Neuron (in vitro differentiated cells): ENCODE data around the gene TPSD1.
"Not testable (repeated sequence)": the region's sequence is repeated elsewhere in the genome, so short reads cannot be mapped to it uniquely, and the experiment has no call there.

Source experiments
- H2AFZ ChIP-seq: one replicate; pipeline ENCODE4 v1.6.1; 2013; ENCODE audit warnings: low read depth, mild to moderate bottlenecking, inconsistent platforms, low read length, moderate library complexity
- H3K27me3 ChIP-seq: one replicate; pipeline ENCODE4 v1.6.1; 2013; ENCODE audit warnings: low read length; ENCODE audit not compliant: insufficient read depth
- H3K36me3 ChIP-seq: one replicate; pipeline ENCODE4 v1.6.1; 2013; ENCODE audit warnings: low read length; ENCODE audit not compliant: insufficient read depth
- H3K4me1 ChIP-seq: one replicate; pipeline ENCODE4 v1.6.1; 2013; ENCODE audit warnings: low read length; ENCODE audit not compliant: insufficient read depth
- H3K4me3 ChIP-seq: 2 replicates; pipeline ENCODE4 v1.5.1; 2013; ENCODE audit warnings: mild to moderate bottlenecking, low read length, moderate library complexity
- H3K9me3 ChIP-seq: one replicate; pipeline ENCODE4 v1.6.1; 2013; ENCODE audit warnings: low read length

The TPSD1 gene

DNA sequence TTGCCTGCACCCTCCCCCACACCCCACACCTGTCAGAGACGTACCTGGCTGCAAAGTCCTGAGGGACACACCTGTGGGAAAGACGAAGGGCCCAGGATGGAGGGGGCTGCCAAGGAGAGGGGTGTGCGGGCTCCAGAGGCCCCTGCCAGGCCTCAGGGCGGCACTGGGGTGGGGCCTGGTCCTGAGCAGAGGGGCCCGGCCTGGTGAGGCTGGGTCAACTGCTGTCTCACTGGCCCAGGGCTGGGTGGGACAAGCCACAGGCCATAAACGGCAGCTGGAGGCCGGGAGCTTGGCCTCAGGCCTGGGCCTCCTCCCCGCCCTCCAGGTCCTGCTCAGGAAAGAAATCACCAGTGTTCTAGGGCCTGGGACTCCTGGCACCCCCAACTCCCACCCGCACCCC is 31.3 kb upstream of the TPSD1 start:
- no peak overlapping the region for H2AFZ ChIP-seq
- H3K36me3 ChIP-seq, result no peaks in the 10 kb centered on the region
- H3K9me3 ChIP-seq, result no peaks in the 10 kb centered on the region
- H3K27me3 ChIP-seq, result no peaks in the 10 kb centered on the region
- H3K4me3 ChIP-seq, result no peak overlapping the region
- no peaks in the 10 kb centered on the region for H3K4me1 ChIP-seq

- Histone ChIP-seq H2AFZ (no peak within 1 kb of the TSS), H3K4me1 (no peaks in the 10 kb centered on the region), H3K36me3 (no peaks in the 10 kb centered on the region), H3K27me3 (no peaks in the 10 kb centered on the region), H3K9me3 (no peaks in the 10 kb centered on the region), H3K4me3 (no peak within 1 kb of the TSS)
Observed at GRCh38 chr16:1225051-1225451, 30.8 kb upstream of the TPSD1 start, which contains the start of gene TPSG1. TSS of gene TPSG1 (minus strand) at chr16:1225268. CDS start at chr16:1225252, 16 bp downstream.

DNA sequence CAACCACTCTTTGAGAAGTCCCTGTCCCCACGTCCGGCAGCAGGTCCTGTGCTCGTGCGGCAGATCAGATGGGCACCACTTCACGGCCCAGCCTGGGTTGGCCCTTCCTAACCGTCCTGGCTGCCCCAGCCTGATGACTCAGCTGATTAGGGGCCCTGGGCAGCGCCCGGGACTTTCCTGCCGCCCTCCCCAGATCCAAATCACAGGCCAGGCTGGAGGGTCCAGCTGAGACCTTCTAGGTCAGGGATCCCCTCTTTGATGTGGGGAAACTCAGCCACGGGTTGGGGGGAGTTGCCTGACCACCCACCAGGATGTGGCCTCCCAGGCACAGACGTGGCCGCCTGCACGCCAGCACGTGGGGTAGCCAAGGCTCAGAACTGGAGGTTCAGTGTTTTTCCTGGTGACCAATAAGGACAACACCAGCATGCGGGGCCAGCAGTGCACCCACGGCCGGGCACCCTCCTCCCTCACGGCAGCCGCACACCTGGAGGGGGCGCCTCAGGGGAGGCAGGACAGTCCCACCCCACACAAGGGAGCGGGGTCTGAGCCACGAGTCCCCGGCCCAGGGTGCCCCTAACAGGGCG is 30.0 kb upstream of the TPSD1 start:
- H3K4me3 ChIP-seq, H3K4me1 ChIP-seq, H3K9me3 ChIP-seq, H3K36me3 ChIP-seq, H3K27me3 ChIP-seq, H2AFZ ChIP-seq: not testable (repeated sequence)

DNA sequence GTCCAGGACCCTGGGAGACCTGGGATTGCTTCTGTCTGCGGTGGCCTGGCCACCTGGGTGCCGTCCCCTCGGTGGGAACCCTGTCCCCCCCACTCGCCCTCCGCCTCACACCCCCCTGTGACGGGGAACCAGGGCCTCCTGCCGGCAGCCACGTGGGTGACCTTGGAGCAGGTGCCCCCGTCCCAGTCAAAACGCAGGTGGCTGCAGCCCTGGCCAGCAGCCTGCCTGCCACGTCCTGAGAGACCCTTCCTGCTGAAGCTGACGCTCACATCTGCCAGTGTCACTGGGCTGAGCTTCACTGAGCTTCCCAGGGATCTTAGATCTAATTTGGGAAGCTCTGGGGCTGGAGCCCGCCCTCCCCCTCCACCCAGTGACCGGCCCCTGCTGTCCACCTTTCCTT is 29.2 kb upstream of the TPSD1 start:
- H3K27me3 ChIP-seq, H3K4me1 ChIP-seq, H3K36me3 ChIP-seq, H3K9me3 ChIP-seq, H2AFZ ChIP-seq, H3K4me3 ChIP-seq: not testable (repeated sequence)

- H3K4me1 ChIP-seq, H2AFZ ChIP-seq: not testable (repeated sequence)
Observed at GRCh38 chr16:1228227-1228626, 27.6 kb upstream of the TPSD1 start.

DNA sequence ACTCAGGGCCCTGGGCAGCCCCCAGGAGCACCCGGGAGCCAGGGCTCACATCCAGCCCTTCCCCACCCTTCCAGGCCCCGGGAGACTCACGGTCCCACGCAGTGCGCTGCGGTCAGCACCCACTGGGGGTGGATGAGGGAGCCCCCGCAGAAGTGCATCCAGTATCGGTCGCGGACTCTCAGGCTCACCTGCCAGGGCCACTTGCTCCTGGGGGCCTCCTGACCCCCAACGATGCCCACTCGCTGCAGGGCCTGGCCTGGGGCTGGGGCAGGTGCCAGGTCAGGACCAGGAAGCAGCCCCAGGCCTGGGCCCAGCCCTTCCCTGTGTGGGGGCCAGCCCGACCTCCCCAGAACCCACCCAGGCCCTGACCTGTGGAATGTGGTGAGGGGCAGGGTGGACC is 26.4 kb upstream of the TPSD1 start:
- H3K9me3 ChIP-seq, H3K36me3 ChIP-seq, H3K4me1 ChIP-seq, H2AFZ ChIP-seq, H3K27me3 ChIP-seq, H3K4me3 ChIP-seq: not testable (repeated sequence)

More at GRCh38 chr16:1228227-1228626, 27.6 kb upstream of the TPSD1 start:
- not testable (repeated sequence) for H3K9me3 ChIP-seq, H3K27me3 ChIP-seq, H3K36me3 ChIP-seq, H3K4me3 ChIP-seq

DNA sequence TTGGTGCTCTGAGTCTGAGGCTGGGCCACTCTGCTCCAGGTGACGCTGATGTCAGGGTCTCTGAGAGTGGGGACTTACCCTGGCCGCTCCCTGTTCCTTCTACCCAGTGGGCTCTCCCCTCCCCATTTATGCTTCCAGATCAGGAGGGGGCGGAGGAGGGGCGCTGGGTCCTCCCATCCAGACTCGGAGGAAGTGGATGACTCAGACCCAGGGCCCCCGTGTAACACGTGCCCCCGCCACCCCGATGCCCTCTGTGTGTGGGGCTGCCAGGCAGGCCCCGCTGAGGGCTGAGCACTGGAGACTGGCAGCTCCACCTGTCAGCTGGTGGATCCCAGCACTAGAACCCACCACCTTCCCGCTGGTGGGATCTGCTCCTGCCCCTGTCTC is 25.8 kb upstream of the TPSD1 start, which contains the start of gene TPSB2:
Gene TPSB2 (minus strand): TSS at position 101 of the 387 bp plus-strand sequence. CDS start 233 bp downstream, outside the sequence.
- H3K4me3 ChIP-seq, H3K27me3 ChIP-seq, H3K4me1 ChIP-seq, H2AFZ ChIP-seq, H3K9me3 ChIP-seq, H3K36me3 ChIP-seq: not testable (repeated sequence)

GRCh38 chr16:1230471-1231212 is 25.2 kb upstream of the TPSD1 start:
- H3K27me3 ChIP-seq, H3K4me3 ChIP-seq, H3K4me1 ChIP-seq, H2AFZ ChIP-seq, H3K36me3 ChIP-seq, H3K9me3 ChIP-seq: not testable (repeated sequence)

- not testable (repeated sequence) for H2AFZ ChIP-seq, H3K27me3 ChIP-seq, H3K4me3 ChIP-seq, H3K36me3 ChIP-seq, H3K4me1 ChIP-seq, H3K9me3 ChIP-seq
Observed at GRCh38 chr16:1231301-1231700, 24.6 kb upstream of the TPSD1 start.

DNA sequence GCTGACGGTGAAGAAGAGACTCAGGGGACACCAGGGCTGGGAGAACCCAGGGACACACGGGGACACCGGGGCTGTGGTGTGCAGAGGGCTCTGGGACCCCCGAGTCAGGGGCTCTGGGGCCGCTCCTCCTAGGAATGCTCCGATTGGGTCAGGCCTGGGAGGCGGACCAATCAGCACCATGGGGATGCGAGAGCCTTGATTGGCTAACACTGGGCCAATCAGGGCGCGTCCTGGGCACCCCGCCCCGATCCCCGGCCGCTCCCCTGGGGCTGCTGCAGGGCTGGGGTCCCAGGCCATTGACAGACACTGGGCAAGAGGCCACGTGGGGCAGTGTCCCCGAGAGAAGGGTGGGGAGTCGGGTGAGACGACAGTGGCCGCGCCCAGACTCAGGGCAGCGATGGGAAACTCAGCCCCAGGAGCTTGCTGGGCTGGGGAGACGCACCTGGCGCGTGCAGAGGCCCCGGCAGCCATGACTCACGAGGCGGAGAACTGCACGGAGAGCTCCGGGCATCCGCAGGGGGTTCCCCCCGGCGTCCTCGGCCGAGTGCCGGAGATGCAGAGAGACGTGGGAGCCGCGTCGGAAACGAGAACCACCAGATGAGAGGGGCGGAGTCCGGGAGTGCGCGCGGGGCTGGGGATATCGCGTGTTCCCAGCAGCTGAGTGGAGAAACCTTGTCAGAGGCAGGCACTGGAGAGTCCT is 23.7 kb upstream of the TPSD1 start:
- H3K9me3 ChIP-seq, H3K4me3 ChIP-seq, H3K27me3 ChIP-seq, H3K36me3 ChIP-seq, H3K4me1 ChIP-seq, H2AFZ ChIP-seq: not testable (repeated sequence)

- H2AFZ ChIP-seq, H3K4me1 ChIP-seq, H3K27me3 ChIP-seq, H3K4me3 ChIP-seq, H3K36me3 ChIP-seq, H3K9me3 ChIP-seq: not testable (repeated sequence)
Observed at GRCh38 chr16:1236659-1237058, 19.2 kb upstream of the TPSD1 start.

GRCh38 chr16:1237990-1238389 is 17.9 kb upstream of the TPSD1 start:
- Histone ChIP-seq H3K4me1 (no peaks in the 10 kb centered on the region), H2AFZ (no peak overlapping the region), H3K36me3 (no peaks in the 10 kb centered on the region), H3K9me3 (no peaks in the 10 kb centered on the region), H3K27me3 (no peaks in the 10 kb centered on the region), H3K4me3 (no peak overlapping the region)

- not testable (repeated sequence) for H3K4me3 ChIP-seq, H3K9me3 ChIP-seq, H3K27me3 ChIP-seq
Observed at GRCh38 chr16:1238909-1239308, 17.0 kb upstream of the TPSD1 start.

More at GRCh38 chr16:1238909-1239308, 17.0 kb upstream of the TPSD1 start:
- not testable (repeated sequence) for H3K4me1 ChIP-seq, H2AFZ ChIP-seq, H3K36me3 ChIP-seq
